H9 (cell line): ENCODE data around the gene HSDL2. TPM values are rescaled to one million over a fixed set of nuclear protein-coding genes. Genes with fewer than 3 reads are reported as not detected.

Experiments
- DNase-seq: peaks from one replicate; pipeline ENCODE4 v3.0.0-alpha.2; 2017
- H2AFZ ChIP-seq: one replicate; pipeline ENCODE4 v1.6.1; 2013; ENCODE audit warnings: mild to moderate bottlenecking, low read length, control low read depth, moderate library complexity
- H2AK5ac ChIP-seq: 2 replicates; pipeline ENCODE4 v1.6.1; 2013; ENCODE audit warnings: low read length, control low read depth, mixed read lengths; ENCODE audit not compliant: insufficient read length
- H2BK120ac ChIP-seq: one replicate; pipeline ENCODE4 v1.6.1; 2013; ENCODE audit warnings: low read depth, mild to moderate bottlenecking, low read length, control low read depth, inconsistent platforms; ENCODE audit not compliant: poor library complexity, severe bottlenecking
- H2BK12ac ChIP-seq: 2 replicates; pipeline ENCODE4 v1.6.1; 2013; ENCODE audit warnings: low read length, control low read depth, mixed read lengths, low read depth; ENCODE audit not compliant: insufficient read length
- H2BK15ac ChIP-seq: 2 replicates; pipeline ENCODE4 v1.6.1; 2013; ENCODE audit warnings: low read depth, low read length, control low read depth
- H2BK20ac ChIP-seq: one replicate; pipeline ENCODE4 v1.6.1; 2013; ENCODE audit warnings: low read depth, mild to moderate bottlenecking, low read length, control low read depth, inconsistent platforms; ENCODE audit not compliant: poor library complexity, severe bottlenecking
- H2BK5ac ChIP-seq: 2 replicates; pipeline ENCODE4 v1.6.1; 2013; ENCODE audit warnings: low read length, control low read depth, mixed read lengths; ENCODE audit not compliant: insufficient read length
- H3K14ac ChIP-seq: 2 replicates; pipeline ENCODE4 v1.6.1; 2013; ENCODE audit warnings: low read length, control low read depth; ENCODE audit not compliant: insufficient read depth
- H3K18ac ChIP-seq: 2 replicates; pipeline ENCODE4 v1.6.1; 2013; ENCODE audit warnings: low read depth, mild to moderate bottlenecking, mixed read lengths, low read length, control low read depth; ENCODE audit not compliant: insufficient read length
- H3K23ac ChIP-seq: 2 replicates; pipeline ENCODE4 v1.6.1; 2013; ENCODE audit warnings: low read length, control low read depth, mixed read lengths, low read depth; ENCODE audit not compliant: insufficient read length
- H3K23me2 ChIP-seq: 2 replicates; pipeline ENCODE4 v1.6.1; 2013; ENCODE audit warnings: low read depth, mild to moderate bottlenecking, mixed read lengths, low read length, control low read depth; ENCODE audit not compliant: insufficient read length, poor library complexity, severe bottlenecking
- H3K27ac ChIP-seq: 2 replicates; pipeline ENCODE4 v1.5.1; 2013; ENCODE audit warnings: low read length, control low read depth, mixed read lengths, low read depth; ENCODE audit not compliant: insufficient read length
- H3K27me3 ChIP-seq: 2 replicates; pipeline ENCODE4 v1.6.1; 2013; ENCODE audit warnings: low read length, control low read depth, inconsistent platforms; ENCODE audit not compliant: insufficient read depth
- H3K4ac ChIP-seq: 2 replicates; pipeline ENCODE4 v1.6.1; 2013; ENCODE audit warnings: low read depth, mild to moderate bottlenecking, control low read depth, inconsistent platforms, low read length, moderate library complexity
- H3K4me1 ChIP-seq: 2 replicates; pipeline ENCODE4 v1.6.1; 2013; ENCODE audit warnings: low read length, control low read depth, inconsistent platforms; ENCODE audit not compliant: insufficient read depth
- H3K4me2 ChIP-seq: 2 replicates; pipeline ENCODE4 v1.6.1; 2013; ENCODE audit warnings: low read length, control low read depth, mixed read lengths; ENCODE audit not compliant: insufficient read length, insufficient read depth
- H3K56ac ChIP-seq: 2 replicates; pipeline ENCODE4 v1.6.1; 2013; ENCODE audit warnings: low read depth, mild to moderate bottlenecking, mixed read lengths, low read length, control low read depth; ENCODE audit not compliant: insufficient read length
- H3K79me1 ChIP-seq: 2 replicates; pipeline ENCODE4 v1.6.1; 2013; ENCODE audit warnings: low read depth, mild to moderate bottlenecking, moderate library complexity, low read length, control low read depth, inconsistent platforms; ENCODE audit not compliant: insufficient read depth, poor library complexity, severe bottlenecking
- H3K79me2 ChIP-seq: 2 replicates; pipeline ENCODE4 v1.6.1; 2013; ENCODE audit warnings: low read length, control low read depth, inconsistent platforms; ENCODE audit not compliant: insufficient read depth
- H3K9ac ChIP-seq: 2 replicates; pipeline ENCODE4 v1.6.1; 2013; ENCODE audit warnings: low read length, control low read depth, mixed read lengths; ENCODE audit not compliant: insufficient read length; ENCODE audit errors: extremely low read depth
- H3K9me3 ChIP-seq: one replicate; pipeline ENCODE4 v1.6.1; 2013; ENCODE audit warnings: low read depth, low read length, inconsistent platforms; ENCODE audit not compliant: control insufficient read depth
- H3T11ph ChIP-seq: one replicate; pipeline ENCODE4 v1.6.1; 2013; ENCODE audit warnings: mild to moderate bottlenecking, low read length, control low read depth, inconsistent platforms
- H4K20me1 ChIP-seq: one replicate; pipeline ENCODE4 v1.6.1; 2013; ENCODE audit not compliant: control insufficient read depth, insufficient read length, insufficient read depth
- H4K5ac ChIP-seq: 2 replicates; pipeline ENCODE4 v1.6.1; 2013; ENCODE audit warnings: low read depth, mild to moderate bottlenecking, mixed read lengths, low read length, control low read depth; ENCODE audit not compliant: insufficient read length
- H4K8ac ChIP-seq: replicated peaks from 2 replicates; pipeline ENCODE4 v1.6.1; 2013; ENCODE audit warnings: low read length, control low read depth, mixed read lengths, low read depth; ENCODE audit not compliant: insufficient read length
- H4K91ac ChIP-seq: 2 replicates; pipeline ENCODE4 v1.6.1; 2013; ENCODE audit warnings: low read depth, mild to moderate bottlenecking, moderate library complexity, mixed read lengths, low read length, control low read depth; ENCODE audit not compliant: insufficient read length
- H3K27ac Mint-ChIP-seq, 3 experiments: 2 replicates in 2 of 3; 3 replicates in 1 of 3; pipeline ENCODE4 v1.8.0; 2020 to 2021; ENCODE audit warnings: mixed read lengths in 3 of 3, mild to moderate bottlenecking in 1 of 3, moderate library complexity in 1 of 3
- H3K27me3 Mint-ChIP-seq: 2 replicates; pipeline ENCODE4 v1.8.0; 2021; ENCODE audit warnings: low read depth, mild to moderate bottlenecking, moderate library complexity, mixed read lengths
- H3K36me3 Mint-ChIP-seq, 3 experiments: 2 replicates in 2 of 3; 3 replicates in 1 of 3; pipeline ENCODE4 v1.8.0; 2020 to 2021; ENCODE audit warnings: low read depth in 3 of 3, mixed read lengths in 3 of 3; ENCODE audit not compliant: insufficient read depth in 1 of 3
- H3K4me1 Mint-ChIP-seq, 2 experiments: 2 replicates each; pipeline ENCODE4 v1.8.0; 2020; ENCODE audit warnings: mixed read lengths in 2 of 2
- H3K4me3 Mint-ChIP-seq, 2 experiments: 2 replicates in 1 of 2; 3 replicates in 1 of 2; pipeline ENCODE4 v1.8.0; 2020 to 2021; ENCODE audit warnings: mild to moderate bottlenecking in 2 of 2, mixed read lengths in 2 of 2, moderate library complexity in 1 of 2
- H3K9me3 Mint-ChIP-seq, 2 experiments: 2 replicates in 1 of 2; 3 replicates in 1 of 2; pipeline ENCODE4 v1.8.0; 2020; ENCODE audit warnings: mild to moderate bottlenecking in 2 of 2, mixed read lengths in 2 of 2, moderate library complexity in 1 of 2
- CTCF ChIP-seq: fragments of 200-600 bp; sonication (generic); conservative IDR thresholded peaks from 3 replicates; pipeline ENCODE4 v1.8.0; 2021; ENCODE audit warnings: antibody characterized with exemption, mild to moderate bottlenecking
- WGBS: extraction: QIAGEN DNeasy Blood & Tissue Kit; methylation state at CpG from one replicate; pipeline ENCODE4 v1.1.7; 2013; ENCODE audit warnings: missing lambda C conversion rate, low lambda C conversion rate, mixed read lengths; ENCODE audit not compliant: insufficient read length; ENCODE audit errors: extremely low coverage; 5-methylcytosine and 5-hydroxymethylcytosine counted together
- total RNA-seq: library from RNA; stranded (reverse); gene quantifications from 2 replicates; pipeline ENCODE4 v1.2.1, GENCODE V29; 2021

HSDL2 gene
- total RNA-seq, 1 experiment from 2014 or later, result 16.6 TPM

DNA sequence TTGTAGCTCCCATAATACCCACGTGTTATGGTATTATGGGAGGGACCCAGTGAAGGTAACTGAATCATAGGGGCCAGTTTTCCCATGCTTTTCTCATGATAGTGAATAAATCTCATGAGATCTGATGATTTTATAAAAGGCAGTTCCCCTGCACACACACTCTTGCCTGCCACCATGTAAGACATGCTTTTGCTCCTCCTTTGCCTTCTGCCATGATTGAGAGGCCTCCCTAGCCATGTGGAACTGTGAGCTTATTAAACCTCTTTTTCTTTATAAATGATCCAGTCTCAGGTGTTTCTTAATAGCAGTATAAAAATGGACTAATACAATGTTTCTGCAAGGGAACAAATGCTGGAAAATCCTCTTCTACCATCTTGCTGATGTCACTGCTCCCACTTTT lies 10.1 kb upstream of the HSDL2 start:
- TF ChIP-seq CTCF, result no peak
- Histone ChIP-seq H3K79me2 (no peaks in the 10 kb centered on the region), H4K91ac (no peak overlapping the region), H3K27ac (no peak overlapping the region), H3K79me1 (no peaks in the 10 kb centered on the region), H3T11ph (no peak overlapping the region), H2BK5ac (no peak overlapping the region), H3K23me2 (no peaks in the 10 kb centered on the region), H2BK12ac (no peak overlapping the region), H2AK5ac (no peak overlapping the region), H3K56ac (no peak overlapping the region), H3K4me1 (no peaks in the 10 kb centered on the region), H2AFZ (no peak overlapping the region), H3K27me3 (no peaks in the 10 kb centered on the region), H4K20me1 (no peaks in the 10 kb centered on the region), H2BK15ac (no peak overlapping the region), H3K4ac (no peak overlapping the region), H3K9ac (no peak overlapping the region), H3K23ac (no peak overlapping the region), H2BK20ac (no peak overlapping the region), H3K4me2 (no peak overlapping the region), H4K5ac (no peak overlapping the region), H2BK120ac (no peak overlapping the region), H3K9me3 (no peaks in the 10 kb centered on the region), H3K18ac (no peak overlapping the region), H3K14ac (no peak overlapping the region), H4K8ac (no peak overlapping the region)
- Mint-ChIP-seq H3K27ac (no peak overlapping the region), H3K27me3 (no peaks in the 10 kb centered on the region), H3K9me3 (peaks cover 40 to 43% of the 10 kb centered on the region in 2 experiments), H3K4me3 (no peak overlapping the region), H3K36me3 (peaks cover 20 to 35% (median 28%) of the 10 kb centered on the region in 3 experiments), H3K4me1 (0 out of 4 replicates have a peak, but pooled peaks cover 0 to 5% of the 10 kb centered on the region in 2 experiments)
- no peak for DNase-seq
- WGBS, result no CpG with 5 or more reads among the region's 1 CpG
